ENCODE measurements around the gene PRPSAP1. TPM values are rescaled to one million over a fixed set of nuclear protein-coding genes. Genes with fewer than 3 reads are reported as not detected.

PRPSAP1 gene
- total and polyA plus RNA-seq, 2 experiments from 2014 or later = 59.5 to 80.4 TPM

DNA sequence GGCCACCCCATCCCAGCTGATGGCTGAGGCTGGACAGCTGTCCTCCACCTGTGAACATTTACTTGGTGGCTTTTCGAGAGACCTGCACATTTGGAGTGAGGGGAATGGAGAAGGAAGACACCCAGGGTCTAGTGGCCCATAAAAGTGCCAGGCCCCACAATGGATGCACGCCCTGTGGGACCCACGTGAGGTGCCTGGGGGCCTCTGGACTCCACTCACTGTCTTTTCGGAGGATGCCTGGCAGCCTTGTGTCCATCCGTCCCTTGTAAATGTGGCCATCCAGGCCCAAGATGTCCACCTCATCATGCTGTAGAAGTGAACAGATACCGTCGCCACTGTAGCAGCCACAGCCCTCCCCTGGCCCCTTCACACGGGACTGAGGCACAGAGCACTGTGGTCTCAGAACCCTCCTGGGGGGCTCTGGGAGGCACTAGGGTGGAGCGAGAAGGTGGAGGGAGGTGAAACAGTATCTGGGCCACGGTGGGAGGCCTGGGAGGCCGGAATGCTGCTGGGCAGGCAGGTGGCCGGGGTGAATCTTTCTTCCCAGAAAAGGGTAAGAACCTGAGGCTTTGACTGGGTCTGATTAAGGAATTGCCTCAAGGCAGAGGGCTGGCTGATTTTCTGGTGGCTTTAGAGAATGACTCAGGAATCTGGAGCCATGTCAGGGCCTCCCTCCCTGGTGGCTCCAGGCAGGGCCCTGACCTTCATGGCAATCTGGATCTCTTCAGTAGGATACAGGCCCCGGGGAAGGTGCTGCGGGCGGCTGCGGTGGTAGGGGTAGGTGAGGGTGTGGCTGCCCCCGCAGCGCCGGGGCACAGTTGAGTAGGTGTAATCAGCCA lies 77.0 kb downstream of the PRPSAP1 start:
- H3K27me3 ChIP-seq = no peaks in the 10 kb centered on the region
- TF ChIP-seq, protein P1, sequence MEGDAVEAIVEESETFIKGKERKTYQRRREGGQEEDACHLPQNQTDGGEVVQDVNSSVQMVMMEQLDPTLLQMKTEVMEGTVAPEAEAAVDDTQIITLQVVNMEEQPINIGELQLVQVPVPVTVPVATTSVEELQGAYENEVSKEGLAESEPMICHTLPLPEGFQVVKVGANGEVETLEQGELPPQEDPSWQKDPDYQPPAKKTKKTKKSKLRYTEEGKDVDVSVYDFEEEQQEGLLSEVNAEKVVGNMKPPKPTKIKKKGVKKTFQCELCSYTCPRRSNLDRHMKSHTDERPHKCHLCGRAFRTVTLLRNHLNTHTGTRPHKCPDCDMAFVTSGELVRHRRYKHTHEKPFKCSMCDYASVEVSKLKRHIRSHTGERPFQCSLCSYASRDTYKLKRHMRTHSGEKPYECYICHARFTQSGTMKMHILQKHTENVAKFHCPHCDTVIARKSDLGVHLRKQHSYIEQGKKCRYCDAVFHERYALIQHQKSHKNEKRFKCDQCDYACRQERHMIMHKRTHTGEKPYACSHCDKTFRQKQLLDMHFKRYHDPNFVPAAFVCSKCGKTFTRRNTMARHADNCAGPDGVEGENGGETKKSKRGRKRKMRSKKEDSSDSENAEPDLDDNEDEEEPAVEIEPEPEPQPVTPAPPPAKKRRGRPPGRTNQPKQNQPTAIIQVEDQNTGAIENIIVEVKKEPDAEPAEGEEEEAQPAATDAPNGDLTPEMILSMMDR (IDR thresholded peaks at IDR 0.05; ENCODE audit: low read depth, low read length) = no peak
- no peak overlapping the region for H3K4me3 ChIP-seq
- H3K36me3 ChIP-seq = no peaks in the 10 kb centered on the region
- H3K9me3 ChIP-seq (ENCODE audit: low read depth) = no peaks in the 10 kb centered on the region
- no peak overlapping the region for H3K27ac ChIP-seq
- no peak for DNase-seq (ENCODE audit: low read depth in 1 of 2, low spot score in 1 of 2)
- peaks cover 11% of the 10 kb centered on the region for H3K4me1 ChIP-seq (ENCODE audit: low read depth)

DNA sequence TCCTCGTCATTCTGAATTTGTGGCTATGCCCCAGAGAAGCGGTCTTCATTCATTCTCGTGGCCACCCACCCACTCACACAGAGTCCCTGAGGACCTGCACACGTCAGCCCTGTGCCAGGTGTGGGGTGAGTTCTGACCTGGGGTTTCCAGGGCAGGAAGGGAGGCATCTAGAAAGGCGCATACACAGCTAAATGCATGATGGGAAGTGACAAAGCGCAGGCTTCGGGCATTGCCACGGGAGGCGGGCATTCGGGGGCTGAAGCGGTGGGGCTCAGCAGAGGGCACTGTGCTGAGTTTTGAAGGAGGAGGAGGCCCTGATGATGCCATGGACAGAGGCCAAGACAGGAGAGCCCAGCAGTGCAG lies 77.7 kb downstream of the PRPSAP1 start:
- no peaks in the 10 kb centered on the region for H3K27me3 ChIP-seq
- no peaks in the 10 kb centered on the region for H3K36me3 ChIP-seq
- H3K27ac ChIP-seq = no peak overlapping the region
- H3K9me3 ChIP-seq (ENCODE audit: low read depth) = no peaks in the 10 kb centered on the region
- TF ChIP-seq, protein P1 (IDR thresholded peaks at IDR 0.05; ENCODE audit: low read depth, low read length) = no peak
- no peak for DNase-seq (ENCODE audit: low read depth in 1 of 2, low spot score in 1 of 2)
- peaks cover 13% of the 10 kb centered on the region for H3K4me1 ChIP-seq (ENCODE audit: low read depth)
- no peak overlapping the region for H3K4me3 ChIP-seq

- Histone ChIP-seq H3K36me3 (no peaks in the 10 kb centered on the region), H3K27me3 (no peaks in the 10 kb centered on the region), H3K9me3 (ENCODE audit: low read depth) (no peaks in the 10 kb centered on the region), H3K27ac (no peak overlapping the region), H3K4me1 (ENCODE audit: low read depth) (peaks cover 19% of the 10 kb centered on the region), H3K4me3 (no peak overlapping the region)
- TF ChIP-seq, protein P1 (IDR thresholded peaks at IDR 0.05; ENCODE audit: low read depth, low read length) = no peak
- DNase-seq (ENCODE audit: low read depth in 1 of 2, low spot score in 1 of 2) = no peak
Observed at GRCh38 chr17:76275382-76276068, 78.2 kb downstream of the PRPSAP1 start.

- no peaks in the 10 kb centered on the region for H3K9me3 ChIP-seq (ENCODE audit: low read depth)
- H3K4me1 ChIP-seq (ENCODE audit: low read depth) = peaks cover 28% of the 10 kb centered on the region
- H3K36me3 ChIP-seq = peaks cover 2% of the 10 kb centered on the region
Observed at GRCh38 chr17:76274112-76274956, 79.4 kb downstream of the PRPSAP1 start.

More at GRCh38 chr17:76274112-76274956, 79.4 kb downstream of the PRPSAP1 start:
- no peak for DNase-seq (ENCODE audit: low read depth in 1 of 2, low spot score in 1 of 2)
- Histone ChIP-seq H3K4me3 (no peak overlapping the region), H3K27ac (peak overlapping the region; percentile 16), H3K27me3 (no peaks in the 10 kb centered on the region)
- TF ChIP-seq, protein P1 (IDR thresholded peaks at IDR 0.05; ENCODE audit: low read depth, low read length) = no peak
